ENCODE measurements around the gene VWC2.

Gene VWC2

DNA sequence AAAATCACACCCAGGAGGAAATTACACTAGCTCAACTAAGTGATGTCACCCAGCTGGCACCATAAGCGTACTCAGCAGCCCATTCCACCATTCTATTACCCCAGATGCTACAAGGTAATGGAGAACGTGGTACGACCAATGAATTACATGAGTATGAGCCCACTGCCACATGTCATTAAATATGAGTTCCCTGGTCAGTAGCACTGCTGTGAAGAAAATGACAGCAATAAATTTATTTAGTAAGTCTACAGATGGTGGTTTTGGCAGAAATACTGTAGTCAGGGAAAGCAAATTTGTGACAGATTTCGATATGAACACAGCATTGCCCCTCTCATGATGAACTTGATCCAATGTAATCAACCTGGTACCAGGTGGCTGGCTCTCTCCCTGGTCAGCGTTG lies 154.2 kb downstream of the VWC2 start:
- Histone ChIP-seq H3K27me3 (ENCODE audit: control insufficient read depth, insufficient read depth, low read length) (no peaks in the 10 kb centered on the region), H2AFZ (no peak overlapping the region), H3K79me2 (no peaks in the 10 kb centered on the region), H3K36me3 (ENCODE audit: control insufficient read depth, insufficient read depth, low read length) (no peaks in the 10 kb centered on the region), H3K4me3 (ENCODE audit: low read depth, low read length) (no peak overlapping the region), H3K4me1 (no peaks in the 10 kb centered on the region), H3K4me2 (ENCODE audit: low read length) (no peak overlapping the region), H3K9ac (no peak overlapping the region), H3K27ac (no peak overlapping the region), H3K9me3 (ENCODE audit: control insufficient read depth, low read length) (no peaks in the 10 kb centered on the region)
- TF ChIP-seq, protein P1, sequence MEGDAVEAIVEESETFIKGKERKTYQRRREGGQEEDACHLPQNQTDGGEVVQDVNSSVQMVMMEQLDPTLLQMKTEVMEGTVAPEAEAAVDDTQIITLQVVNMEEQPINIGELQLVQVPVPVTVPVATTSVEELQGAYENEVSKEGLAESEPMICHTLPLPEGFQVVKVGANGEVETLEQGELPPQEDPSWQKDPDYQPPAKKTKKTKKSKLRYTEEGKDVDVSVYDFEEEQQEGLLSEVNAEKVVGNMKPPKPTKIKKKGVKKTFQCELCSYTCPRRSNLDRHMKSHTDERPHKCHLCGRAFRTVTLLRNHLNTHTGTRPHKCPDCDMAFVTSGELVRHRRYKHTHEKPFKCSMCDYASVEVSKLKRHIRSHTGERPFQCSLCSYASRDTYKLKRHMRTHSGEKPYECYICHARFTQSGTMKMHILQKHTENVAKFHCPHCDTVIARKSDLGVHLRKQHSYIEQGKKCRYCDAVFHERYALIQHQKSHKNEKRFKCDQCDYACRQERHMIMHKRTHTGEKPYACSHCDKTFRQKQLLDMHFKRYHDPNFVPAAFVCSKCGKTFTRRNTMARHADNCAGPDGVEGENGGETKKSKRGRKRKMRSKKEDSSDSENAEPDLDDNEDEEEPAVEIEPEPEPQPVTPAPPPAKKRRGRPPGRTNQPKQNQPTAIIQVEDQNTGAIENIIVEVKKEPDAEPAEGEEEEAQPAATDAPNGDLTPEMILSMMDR (IDR thresholded peaks at IDR 0.05) = no peak

GRCh38 chr7:49928787-49929186 lies 155.3 kb downstream of the VWC2 start:
- H3K9ac ChIP-seq = no peak overlapping the region
- no peaks in the 10 kb centered on the region for H3K36me3 ChIP-seq (ENCODE audit: control insufficient read depth, insufficient read depth, low read length)
- no peaks in the 10 kb centered on the region for H3K27me3 ChIP-seq (ENCODE audit: control insufficient read depth, insufficient read depth, low read length)
- H3K4me2 ChIP-seq (ENCODE audit: low read length) = no peak overlapping the region
- no peaks in the 10 kb centered on the region for H3K9me3 ChIP-seq (ENCODE audit: control insufficient read depth, low read length)
- no peaks in the 10 kb centered on the region for H3K79me2 ChIP-seq
- TF ChIP-seq, protein P1 (IDR thresholded peaks at IDR 0.05) = no peak
- H3K4me3 ChIP-seq (ENCODE audit: low read depth, low read length) = no peak overlapping the region
- no peak overlapping the region for H3K27ac ChIP-seq
- H3K4me1 ChIP-seq = no peaks in the 10 kb centered on the region
- H2AFZ ChIP-seq = no peak overlapping the region

DNA sequence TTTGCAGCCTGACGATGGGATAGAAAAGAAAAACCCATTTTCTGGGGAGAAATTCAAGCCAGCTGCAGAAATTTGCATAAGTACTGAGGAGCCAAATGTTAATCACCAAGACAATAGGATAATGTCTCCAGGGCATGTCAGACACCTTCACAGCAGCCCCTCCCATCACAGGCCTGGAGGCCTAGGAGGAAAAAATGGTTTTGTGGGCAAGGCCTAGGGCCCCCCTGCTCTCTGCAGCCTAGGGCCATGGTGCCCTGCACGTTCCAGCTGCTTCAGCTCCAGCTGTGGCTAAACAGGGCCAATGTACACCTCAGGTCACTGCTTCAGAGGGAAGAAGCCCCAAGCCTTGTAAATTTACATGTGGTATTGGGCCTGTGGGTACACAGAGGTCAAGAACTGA lies 158.2 kb downstream of the VWC2 start:
- no peaks in the 10 kb centered on the region for H3K36me3 ChIP-seq (ENCODE audit: control insufficient read depth, insufficient read depth, low read length)
- TF ChIP-seq, protein P1 (IDR thresholded peaks at IDR 0.05) = no peak

DNA sequence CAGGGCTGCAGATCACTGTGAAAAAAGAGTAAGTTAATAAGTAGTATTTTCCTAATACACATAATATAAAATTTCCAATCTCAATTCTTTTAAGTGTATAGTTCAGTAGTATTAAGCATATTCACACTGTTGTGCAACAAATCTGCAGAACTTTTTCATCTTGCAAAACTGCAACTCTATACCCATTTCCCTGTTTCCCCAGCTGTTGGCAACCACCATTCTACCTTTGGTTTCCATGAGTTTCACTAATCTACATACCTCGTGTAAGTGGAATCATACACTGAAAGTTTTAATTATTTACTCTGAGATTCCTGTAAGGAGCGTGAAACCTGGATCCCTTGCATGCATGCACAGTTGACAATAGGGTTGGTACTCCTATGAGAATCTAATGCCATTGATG lies 164.2 kb downstream of the VWC2 start:
- TF ChIP-seq, protein P1 (IDR thresholded peaks at IDR 0.05) = no peak
- H3K4me2 ChIP-seq (ENCODE audit: low read length) = no peak overlapping the region
- H3K79me2 ChIP-seq = no peaks in the 10 kb centered on the region
- no peak overlapping the region for H3K27ac ChIP-seq
- H3K9ac ChIP-seq = no peak overlapping the region
- no peaks in the 10 kb centered on the region for H3K27me3 ChIP-seq (ENCODE audit: control insufficient read depth, insufficient read depth, low read length)
- H2AFZ ChIP-seq = no peak overlapping the region
- H3K36me3 ChIP-seq (ENCODE audit: control insufficient read depth, insufficient read depth, low read length) = no peaks in the 10 kb centered on the region
- H3K4me3 ChIP-seq (ENCODE audit: low read depth, low read length) = no peak overlapping the region
- no peaks in the 10 kb centered on the region for H3K9me3 ChIP-seq (ENCODE audit: control insufficient read depth, low read length)
- no peaks in the 10 kb centered on the region for H3K4me1 ChIP-seq

More for the DNA sequence above, 158.2 kb downstream of the VWC2 start:
- H3K9ac ChIP-seq = no peak overlapping the region
- H3K79me2 ChIP-seq = no peaks in the 10 kb centered on the region
- H2AFZ ChIP-seq = no peak overlapping the region
- no peak overlapping the region for H3K27ac ChIP-seq
- H3K9me3 ChIP-seq (ENCODE audit: control insufficient read depth, low read length) = no peaks in the 10 kb centered on the region
- no peaks in the 10 kb centered on the region for H3K27me3 ChIP-seq (ENCODE audit: control insufficient read depth, insufficient read depth, low read length)
- no peaks in the 10 kb centered on the region for H3K4me1 ChIP-seq
- no peak overlapping the region for H3K4me3 ChIP-seq (ENCODE audit: low read depth, low read length)
- no peak overlapping the region for H3K4me2 ChIP-seq (ENCODE audit: low read length)
